ENCODE data around the gene OR14A2.
"Not testable (repeated sequence)": the region's sequence is repeated elsewhere in the genome, so short reads cannot be mapped to it uniquely, and the experiment has no call there.

Gene OR14A2

GRCh38 chr1:247760456-247760855, 12.5 kb upstream of the OR14A2 start, which contains the start of gene OR1C1:
Gene OR1C1 (minus strand): TSS chr1:247760556. CDS start chr1:247758406, 2,150 bp downstream.
- H3K27me3 ChIP-seq (ENCODE audit: insufficient read depth, poor library complexity, severe bottlenecking), result no peaks in the 10 kb centered on the region
- no peak within 1 kb of the TSS for H3K4me3 ChIP-seq (replicated peaks; ENCODE audit: insufficient read depth, low read length)
- no peak for DNase-seq (ENCODE audit: low read depth in 1 of 2, low spot score in 1 of 2)
- TF ChIP-seq POLR2AphosphoS5 (IDR thresholded peaks at IDR 0.05; ENCODE audit: low read depth), result no peak
- TF ChIP-seq GABPA (IDR thresholded peaks at IDR 0.05; ENCODE audit: low read depth), result no peak
- TF ChIP-seq, protein P1, sequence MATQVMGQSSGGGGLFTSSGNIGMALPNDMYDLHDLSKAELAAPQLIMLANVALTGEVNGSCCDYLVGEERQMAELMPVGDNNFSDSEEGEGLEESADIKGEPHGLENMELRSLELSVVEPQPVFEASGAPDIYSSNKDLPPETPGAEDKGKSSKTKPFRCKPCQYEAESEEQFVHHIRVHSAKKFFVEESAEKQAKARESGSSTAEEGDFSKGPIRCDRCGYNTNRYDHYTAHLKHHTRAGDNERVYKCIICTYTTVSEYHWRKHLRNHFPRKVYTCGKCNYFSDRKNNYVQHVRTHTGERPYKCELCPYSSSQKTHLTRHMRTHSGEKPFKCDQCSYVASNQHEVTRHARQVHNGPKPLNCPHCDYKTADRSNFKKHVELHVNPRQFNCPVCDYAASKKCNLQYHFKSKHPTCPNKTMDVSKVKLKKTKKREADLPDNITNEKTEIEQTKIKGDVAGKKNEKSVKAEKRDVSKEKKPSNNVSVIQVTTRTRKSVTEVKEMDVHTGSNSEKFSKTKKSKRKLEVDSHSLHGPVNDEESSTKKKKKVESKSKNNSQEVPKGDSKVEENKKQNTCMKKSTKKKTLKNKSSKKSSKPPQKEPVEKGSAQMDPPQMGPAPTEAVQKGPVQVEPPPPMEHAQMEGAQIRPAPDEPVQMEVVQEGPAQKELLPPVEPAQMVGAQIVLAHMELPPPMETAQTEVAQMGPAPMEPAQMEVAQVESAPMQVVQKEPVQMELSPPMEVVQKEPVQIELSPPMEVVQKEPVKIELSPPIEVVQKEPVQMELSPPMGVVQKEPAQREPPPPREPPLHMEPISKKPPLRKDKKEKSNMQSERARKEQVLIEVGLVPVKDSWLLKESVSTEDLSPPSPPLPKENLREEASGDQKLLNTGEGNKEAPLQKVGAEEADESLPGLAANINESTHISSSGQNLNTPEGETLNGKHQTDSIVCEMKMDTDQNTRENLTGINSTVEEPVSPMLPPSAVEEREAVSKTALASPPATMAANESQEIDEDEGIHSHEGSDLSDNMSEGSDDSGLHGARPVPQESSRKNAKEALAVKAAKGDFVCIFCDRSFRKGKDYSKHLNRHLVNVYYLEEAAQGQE (IDR thresholded peaks at IDR 0.05; ENCODE audit: insufficient replicate concordance, low read depth), result no peak
- TF ChIP-seq SPI1 (IDR thresholded peaks at IDR 0.05; ENCODE audit: borderline replicate concordance, low read depth), result no peak
- TF ChIP-seq, protein P2, sequence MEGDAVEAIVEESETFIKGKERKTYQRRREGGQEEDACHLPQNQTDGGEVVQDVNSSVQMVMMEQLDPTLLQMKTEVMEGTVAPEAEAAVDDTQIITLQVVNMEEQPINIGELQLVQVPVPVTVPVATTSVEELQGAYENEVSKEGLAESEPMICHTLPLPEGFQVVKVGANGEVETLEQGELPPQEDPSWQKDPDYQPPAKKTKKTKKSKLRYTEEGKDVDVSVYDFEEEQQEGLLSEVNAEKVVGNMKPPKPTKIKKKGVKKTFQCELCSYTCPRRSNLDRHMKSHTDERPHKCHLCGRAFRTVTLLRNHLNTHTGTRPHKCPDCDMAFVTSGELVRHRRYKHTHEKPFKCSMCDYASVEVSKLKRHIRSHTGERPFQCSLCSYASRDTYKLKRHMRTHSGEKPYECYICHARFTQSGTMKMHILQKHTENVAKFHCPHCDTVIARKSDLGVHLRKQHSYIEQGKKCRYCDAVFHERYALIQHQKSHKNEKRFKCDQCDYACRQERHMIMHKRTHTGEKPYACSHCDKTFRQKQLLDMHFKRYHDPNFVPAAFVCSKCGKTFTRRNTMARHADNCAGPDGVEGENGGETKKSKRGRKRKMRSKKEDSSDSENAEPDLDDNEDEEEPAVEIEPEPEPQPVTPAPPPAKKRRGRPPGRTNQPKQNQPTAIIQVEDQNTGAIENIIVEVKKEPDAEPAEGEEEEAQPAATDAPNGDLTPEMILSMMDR (IDR thresholded peaks at IDR 0.05; ENCODE audit: insufficient read depth, low read length), result no peak
- no peak within 1 kb of the TSS for H3K27ac ChIP-seq (replicated peaks)

- H3K4me3 ChIP-seq (replicated peaks; ENCODE audit: insufficient read depth, low read length); H3K27ac ChIP-seq (replicated peaks); DNase-seq (ENCODE audit: low read depth in 1 of 2, low spot score in 1 of 2); H3K27me3 ChIP-seq (ENCODE audit: insufficient read depth, poor library complexity, severe bottlenecking): not testable (repeated sequence)
Measured at GRCh38 chr1:247754311-247754710, 6.4 kb upstream of the OR14A2 start.

DNA sequence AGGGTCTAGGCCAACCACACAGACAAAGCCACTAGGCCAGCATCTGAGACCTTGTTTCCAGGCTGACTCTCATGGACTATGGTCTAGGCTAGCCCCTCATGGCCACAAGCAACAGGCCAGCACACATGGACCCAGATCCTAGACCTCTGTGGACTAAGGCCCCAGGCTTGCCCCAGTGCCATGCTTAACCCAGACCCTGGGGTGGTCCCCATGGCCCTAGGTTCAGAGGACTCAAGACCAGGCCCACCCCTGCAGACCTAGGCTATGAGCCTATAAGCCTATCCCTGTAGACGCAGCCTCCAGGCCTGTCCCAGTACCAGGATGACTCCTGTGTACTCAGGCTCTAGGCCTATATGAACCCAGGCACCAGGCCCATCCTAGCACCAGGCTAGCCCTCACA, 1.9 kb upstream of the OR14A2 start:
- DNase-seq (ENCODE audit: low read depth in 1 of 2, low spot score in 1 of 2), result no peak
- Histone ChIP-seq H3K27me3 (ENCODE audit: insufficient read depth, poor library complexity, severe bottlenecking) (no peaks in the 10 kb centered on the region), H3K27ac (replicated peaks) (no peak overlapping the region), H3K4me3 (replicated peaks; ENCODE audit: insufficient read depth, low read length) (no peak overlapping the region)
- no peak for TF ChIP-seq POLR2AphosphoS5 (IDR thresholded peaks at IDR 0.05; ENCODE audit: low read depth)
- TF ChIP-seq, protein P1 (IDR thresholded peaks at IDR 0.05; ENCODE audit: insufficient replicate concordance, low read depth), result no peak
- no peak for TF ChIP-seq GABPA (IDR thresholded peaks at IDR 0.05; ENCODE audit: low read depth)
- TF ChIP-seq, protein P2 (IDR thresholded peaks at IDR 0.05; ENCODE audit: insufficient read depth, low read length), result no peak
- TF ChIP-seq SPI1 (IDR thresholded peaks at IDR 0.05; ENCODE audit: borderline replicate concordance, low read depth), result no peak

- Histone ChIP-seq H3K27ac (replicated peaks) (no peak overlapping the region), H3K4me3 (replicated peaks; ENCODE audit: insufficient read depth, low read length) (no peak overlapping the region), H3K27me3 (ENCODE audit: insufficient read depth, poor library complexity, severe bottlenecking) (no peaks in the 10 kb centered on the region)
- TF ChIP-seq, protein P2 (IDR thresholded peaks at IDR 0.05; ENCODE audit: insufficient read depth, low read length), result no peak
- TF ChIP-seq POLR2AphosphoS5 (IDR thresholded peaks at IDR 0.05; ENCODE audit: low read depth), result no peak
- no peak for TF ChIP-seq SPI1 (IDR thresholded peaks at IDR 0.05; ENCODE audit: borderline replicate concordance, low read depth)
- TF ChIP-seq, protein P1 (IDR thresholded peaks at IDR 0.05; ENCODE audit: insufficient replicate concordance, low read depth), result no peak
- TF ChIP-seq GABPA (IDR thresholded peaks at IDR 0.05; ENCODE audit: low read depth), result no peak
- DNase-seq (ENCODE audit: low read depth in 1 of 2, low spot score in 1 of 2), result no peak
Measured at GRCh38 chr1:247747616-247748015, 325 bp downstream of the OR14A2 start.

Data from HL-60 (cell line).